Neural cell (in vitro differentiated cells): ENCODE measurements around the gene BAHD1. TPM values are rescaled to one million over a fixed set of nuclear protein-coding genes. Genes with fewer than 3 reads are reported as not detected.

Experiments used
- H2AFZ ChIP-seq: fragments of 200-600, 300-800 bp; sonication (generic), shearing (Covaris generic); 2 replicates; pipeline ENCODE4 v1.6.0; 2014; ENCODE audit warnings: low read depth, mild to moderate bottlenecking, antibody characterized with exemption, low read length, moderate library complexity
- H3F3A ChIP-seq: fragments of 200-600 bp; shearing (Covaris generic); 2 replicates; pipeline ENCODE4 v1.6.1; 2016; ENCODE audit warnings: mild to moderate bottlenecking, moderate library complexity, mixed read lengths, antibody characterized with exemption, low read length; ENCODE audit not compliant: insufficient read depth, poor library complexity, severe bottlenecking
- H3K27ac ChIP-seq: fragments of 200-600, 300-800 bp; sonication (generic), shearing (Covaris generic); 2 replicates; pipeline ENCODE4 v1.5.1; 2014; ENCODE audit warnings: mild to moderate bottlenecking, low read length, moderate library complexity
- H3K27me3 ChIP-seq: fragments of 300-800, 200-600 bp; sonication (generic), shearing (Covaris generic); 2 replicates; pipeline ENCODE4 v1.6.0; 2014; ENCODE audit warnings: mild to moderate bottlenecking, low read depth, low read length, moderate library complexity; ENCODE audit not compliant: insufficient read depth
- H3K36me3 ChIP-seq: fragments of 300-800, 200-600 bp; sonication (generic), shearing (Covaris generic); 2 replicates; pipeline ENCODE4 v1.5.1; 2014; ENCODE audit warnings: mild to moderate bottlenecking, antibody characterized with exemption, low read length, moderate library complexity; ENCODE audit not compliant: insufficient read depth
- H3K4me2 ChIP-seq: fragments of 300-800, 200-600 bp; sonication (generic), shearing (Covaris generic); 2 replicates; pipeline ENCODE4 v1.6.0; 2014; ENCODE audit warnings: mild to moderate bottlenecking, low read length
- H3K4me3 ChIP-seq: fragments of 300-800, 200-600 bp; sonication (generic), shearing (Covaris generic); 2 replicates; pipeline ENCODE4 v1.5.1; 2014; ENCODE audit warnings: mild to moderate bottlenecking, low read length, moderate library complexity
- H3K79me2 ChIP-seq: fragments of 200-600 bp; shearing (Covaris generic); replicated peaks from 2 replicates; pipeline ENCODE4 v1.6.0; 2014; ENCODE audit warnings: mild to moderate bottlenecking, low read length, moderate library complexity; ENCODE audit not compliant: insufficient read depth
- H3K9ac ChIP-seq: fragments of 300-800, 200-600 bp; sonication (generic), shearing (Covaris generic); 2 replicates; pipeline ENCODE4 v1.6.1; 2016; ENCODE audit warnings: mild to moderate bottlenecking, low read length, mixed read lengths
- H3K9me2 ChIP-seq: fragments of 200-600 bp; shearing (Covaris generic); 2 replicates; pipeline ENCODE4 v1.6.1; 2016; ENCODE audit warnings: mild to moderate bottlenecking, low read length, mixed read lengths; ENCODE audit not compliant: insufficient read depth
- H3K9me3 ChIP-seq: fragments of 200-600, 300-800 bp; sonication (generic), shearing (Covaris generic); 2 replicates; pipeline ENCODE4 v1.6.1; 2016; ENCODE audit warnings: mild to moderate bottlenecking, mixed run types, low read length, moderate library complexity, mixed read lengths
- H4K20me1 ChIP-seq: fragments of 200-600 bp; shearing (Covaris generic); 2 replicates; pipeline ENCODE4 v1.6.1; 2016; ENCODE audit warnings: mild to moderate bottlenecking, mixed run types; ENCODE audit not compliant: insufficient read depth
- EP300 ChIP-seq: fragments of 450-650 bp; conservative IDR thresholded peaks from 2 replicates; pipeline ENCODE4 v1.6.1; 2014; ENCODE audit warnings: antibody characterized with exemption, mild to moderate bottlenecking, moderate library complexity; ENCODE audit not compliant: poor library complexity, severe bottlenecking
- EZH2 ChIP-seq: fragments of 200-600, 300-800 bp; shearing (Covaris generic), sonication (generic); IDR thresholded peaks from 2 replicates; pipeline ENCODE4 v1.6.1; 2014; ENCODE audit warnings: antibody characterized with exemption, low read length, borderline replicate concordance, mild to moderate bottlenecking; ENCODE audit not compliant: insufficient read depth, poor library complexity, severe bottlenecking
- MXI1 ChIP-seq: fragments of 450-650 bp; conservative IDR thresholded peaks from 2 replicates; pipeline ENCODE4 v1.6.1; 2014; ENCODE audit warnings: antibody characterized with exemption, mild to moderate bottlenecking; ENCODE audit not compliant: poor library complexity, severe bottlenecking
- POLR2AphosphoS5 ChIP-seq: IDR thresholded peaks from 2 replicates; pipeline ENCODE4 v1.6.1; 2012
- RAD21 ChIP-seq: fragments of 450-650 bp; conservative IDR thresholded peaks from 2 replicates; pipeline ENCODE4 v1.6.1; 2014; ENCODE audit warnings: antibody characterized with exemption, mild to moderate bottlenecking, moderate library complexity
- SMC3 ChIP-seq: fragments of 450-650 bp; conservative IDR thresholded peaks from 2 replicates; pipeline ENCODE4 v1.6.1; 2014; ENCODE audit warnings: antibody characterized with exemption, mild to moderate bottlenecking, moderate library complexity; ENCODE audit not compliant: poor library complexity
- TAF1 ChIP-seq: IDR thresholded peaks from 2 replicates; pipeline ENCODE4 v1.6.1; 2012; ENCODE audit warnings: low read depth
- polyA plus RNA-seq: library from polyadenylated mRNA; depleted of rRNA; stranded (reverse); fragments of >200 nt; gene quantifications from 2 replicates; pipeline ENCODE4 v1.2.3, GENCODE V29; 2014
- TF ChIP-seq, protein P1 (sequence below): fragments of 450-650 bp; IDR thresholded peaks from 2 replicates; pipeline ENCODE4 v1.5.1; 2014; ENCODE audit warnings: antibody characterized with exemption, mild to moderate bottlenecking, moderate library complexity; ENCODE audit not compliant: poor library complexity, severe bottlenecking
- TF ChIP-seq, protein P2 (sequence below): IDR thresholded peaks from 2 replicates; pipeline ENCODE4 v1.6.1; 2012; ENCODE audit warnings: borderline replicate concordance

BAHD1 gene
- polyA plus RNA-seq, 1 donor from 2014 or later = 22.8 TPM

DNA sequence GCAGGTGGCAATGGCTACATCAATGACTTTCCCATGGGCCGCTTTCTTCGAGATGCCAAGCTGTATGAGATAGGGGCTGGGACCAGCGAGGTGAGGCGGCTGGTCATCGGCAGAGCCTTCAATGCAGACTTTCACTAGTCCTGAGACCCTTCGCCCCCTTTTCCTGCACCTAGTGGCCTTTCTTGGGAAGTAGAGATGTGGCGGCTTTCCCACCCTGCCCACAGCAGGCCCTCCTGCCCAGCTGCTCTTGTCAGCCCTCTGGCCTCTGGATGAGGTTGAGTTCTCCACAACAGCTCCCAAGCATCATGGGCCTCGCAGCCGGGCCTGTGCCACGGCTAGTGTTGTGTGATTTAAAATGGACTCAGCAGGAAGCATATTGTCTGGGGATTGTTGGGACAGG is 22.6 kb upstream of the BAHD1 start:
- H3K4me2 ChIP-seq = no peak overlapping the region
- H2AFZ ChIP-seq = no peak overlapping the region
- no peak overlapping the region for H3K27ac ChIP-seq
- H3K9me3 ChIP-seq = no peaks in the 10 kb centered on the region
- H3F3A ChIP-seq = no peaks in the 10 kb centered on the region
- H3K4me3 ChIP-seq = no peak overlapping the region
- no peaks in the 10 kb centered on the region for H3K79me2 ChIP-seq
- H3K9ac ChIP-seq = no peak overlapping the region
- no peak for TF ChIP-seq POLR2AphosphoS5
- TF ChIP-seq, protein P1, sequence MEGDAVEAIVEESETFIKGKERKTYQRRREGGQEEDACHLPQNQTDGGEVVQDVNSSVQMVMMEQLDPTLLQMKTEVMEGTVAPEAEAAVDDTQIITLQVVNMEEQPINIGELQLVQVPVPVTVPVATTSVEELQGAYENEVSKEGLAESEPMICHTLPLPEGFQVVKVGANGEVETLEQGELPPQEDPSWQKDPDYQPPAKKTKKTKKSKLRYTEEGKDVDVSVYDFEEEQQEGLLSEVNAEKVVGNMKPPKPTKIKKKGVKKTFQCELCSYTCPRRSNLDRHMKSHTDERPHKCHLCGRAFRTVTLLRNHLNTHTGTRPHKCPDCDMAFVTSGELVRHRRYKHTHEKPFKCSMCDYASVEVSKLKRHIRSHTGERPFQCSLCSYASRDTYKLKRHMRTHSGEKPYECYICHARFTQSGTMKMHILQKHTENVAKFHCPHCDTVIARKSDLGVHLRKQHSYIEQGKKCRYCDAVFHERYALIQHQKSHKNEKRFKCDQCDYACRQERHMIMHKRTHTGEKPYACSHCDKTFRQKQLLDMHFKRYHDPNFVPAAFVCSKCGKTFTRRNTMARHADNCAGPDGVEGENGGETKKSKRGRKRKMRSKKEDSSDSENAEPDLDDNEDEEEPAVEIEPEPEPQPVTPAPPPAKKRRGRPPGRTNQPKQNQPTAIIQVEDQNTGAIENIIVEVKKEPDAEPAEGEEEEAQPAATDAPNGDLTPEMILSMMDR = no peak
- no peak for TF ChIP-seq EP300
- no peak for TF ChIP-seq TAF1
- no peak for TF ChIP-seq RAD21
- no peak for TF ChIP-seq MXI1
- TF ChIP-seq SMC3 = no peak
- no peak for TF ChIP-seq EZH2
- TF ChIP-seq, protein P2, sequence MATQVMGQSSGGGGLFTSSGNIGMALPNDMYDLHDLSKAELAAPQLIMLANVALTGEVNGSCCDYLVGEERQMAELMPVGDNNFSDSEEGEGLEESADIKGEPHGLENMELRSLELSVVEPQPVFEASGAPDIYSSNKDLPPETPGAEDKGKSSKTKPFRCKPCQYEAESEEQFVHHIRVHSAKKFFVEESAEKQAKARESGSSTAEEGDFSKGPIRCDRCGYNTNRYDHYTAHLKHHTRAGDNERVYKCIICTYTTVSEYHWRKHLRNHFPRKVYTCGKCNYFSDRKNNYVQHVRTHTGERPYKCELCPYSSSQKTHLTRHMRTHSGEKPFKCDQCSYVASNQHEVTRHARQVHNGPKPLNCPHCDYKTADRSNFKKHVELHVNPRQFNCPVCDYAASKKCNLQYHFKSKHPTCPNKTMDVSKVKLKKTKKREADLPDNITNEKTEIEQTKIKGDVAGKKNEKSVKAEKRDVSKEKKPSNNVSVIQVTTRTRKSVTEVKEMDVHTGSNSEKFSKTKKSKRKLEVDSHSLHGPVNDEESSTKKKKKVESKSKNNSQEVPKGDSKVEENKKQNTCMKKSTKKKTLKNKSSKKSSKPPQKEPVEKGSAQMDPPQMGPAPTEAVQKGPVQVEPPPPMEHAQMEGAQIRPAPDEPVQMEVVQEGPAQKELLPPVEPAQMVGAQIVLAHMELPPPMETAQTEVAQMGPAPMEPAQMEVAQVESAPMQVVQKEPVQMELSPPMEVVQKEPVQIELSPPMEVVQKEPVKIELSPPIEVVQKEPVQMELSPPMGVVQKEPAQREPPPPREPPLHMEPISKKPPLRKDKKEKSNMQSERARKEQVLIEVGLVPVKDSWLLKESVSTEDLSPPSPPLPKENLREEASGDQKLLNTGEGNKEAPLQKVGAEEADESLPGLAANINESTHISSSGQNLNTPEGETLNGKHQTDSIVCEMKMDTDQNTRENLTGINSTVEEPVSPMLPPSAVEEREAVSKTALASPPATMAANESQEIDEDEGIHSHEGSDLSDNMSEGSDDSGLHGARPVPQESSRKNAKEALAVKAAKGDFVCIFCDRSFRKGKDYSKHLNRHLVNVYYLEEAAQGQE = no peak
- no peaks in the 10 kb centered on the region for H3K9me2 ChIP-seq
- no peaks in the 10 kb centered on the region for H4K20me1 ChIP-seq
- H3K36me3 ChIP-seq = no peaks in the 10 kb centered on the region
- H3K27me3 ChIP-seq = no peaks in the 10 kb centered on the region

DNA sequence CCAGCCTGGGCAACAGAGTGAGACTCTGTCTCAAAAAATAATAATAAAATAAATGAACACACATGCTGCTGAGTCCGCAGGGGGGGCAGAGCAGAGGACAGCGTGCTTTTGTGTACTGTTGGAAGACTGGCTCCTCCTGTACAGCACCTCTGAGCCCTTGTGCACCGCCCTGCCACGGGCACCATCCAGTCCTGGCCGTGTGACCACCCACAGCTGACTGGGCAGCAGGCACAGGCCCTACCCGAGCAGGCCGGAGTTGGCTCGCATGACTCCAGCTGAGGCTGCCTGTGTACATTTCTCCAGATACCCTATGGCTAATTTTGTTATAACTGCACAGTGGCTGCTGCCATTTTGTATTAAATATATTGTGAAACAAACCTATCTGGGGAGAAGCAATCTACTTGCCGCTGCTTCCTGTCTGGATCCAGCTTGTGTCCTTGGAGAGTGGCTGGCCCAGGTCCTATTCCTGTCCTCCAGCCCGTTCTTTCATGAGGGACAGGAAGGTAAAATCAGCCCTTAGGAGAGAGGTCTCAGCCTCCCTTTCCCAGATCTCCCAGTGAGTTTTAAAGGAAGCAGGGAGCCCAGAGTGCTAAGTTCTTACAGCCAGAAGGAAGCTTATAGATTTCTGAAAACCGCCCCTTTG is 20.6 kb upstream of the BAHD1 start:
- Histone ChIP-seq H3K4me3 (no peak overlapping the region), H3K4me2 (no peak overlapping the region), H3K36me3 (no peaks in the 10 kb centered on the region), H3K79me2 (no peaks in the 10 kb centered on the region), H3K9ac (no peak overlapping the region), H3K9me3 (no peaks in the 10 kb centered on the region), H3K27me3 (no peaks in the 10 kb centered on the region), H2AFZ (no peak overlapping the region), H3K9me2 (no peaks in the 10 kb centered on the region), H3K27ac (no peak overlapping the region), H4K20me1 (no peaks in the 10 kb centered on the region), H3F3A (no peaks in the 10 kb centered on the region)
- TF ChIP-seq SMC3 (no peak), RAD21 (no peak), MXI1 (no peak), TAF1 (no peak), EP300 (no peak), POLR2AphosphoS5 (no peak), EZH2 (no peak)
- TF ChIP-seq, protein P1 = no peak
- TF ChIP-seq, protein P2 = no peak
